ENCODE results near the gene MTG1.

- TF ChIP-seq EZH2phosphoT487 (IDR thresholded peaks at IDR 0.05; ENCODE audit: insufficient read depth, low read depth) (no peak), EZH2 (IDR thresholded peaks at IDR 0.05; ENCODE audit: insufficient read depth, poor library complexity, severe bottlenecking) (no peak)
Observed at GRCh38 chr10:133471300-133472109, 77.5 kb downstream of the MTG1 start.

Measured in GM23248 (cell line).